GDM1 (cell line): ENCODE measurements around the gene GPATCH1.
"Not testable (repeated sequence)": the region's sequence is repeated elsewhere in the genome, so short reads cannot be mapped to it uniquely, and the experiment has no call there.

Experiments
- DNase-seq: peaks from one replicate; lab custom pipeline; 2025; lab: John Stamatoyannopoulos, UW

The GPATCH1 gene

DNA sequence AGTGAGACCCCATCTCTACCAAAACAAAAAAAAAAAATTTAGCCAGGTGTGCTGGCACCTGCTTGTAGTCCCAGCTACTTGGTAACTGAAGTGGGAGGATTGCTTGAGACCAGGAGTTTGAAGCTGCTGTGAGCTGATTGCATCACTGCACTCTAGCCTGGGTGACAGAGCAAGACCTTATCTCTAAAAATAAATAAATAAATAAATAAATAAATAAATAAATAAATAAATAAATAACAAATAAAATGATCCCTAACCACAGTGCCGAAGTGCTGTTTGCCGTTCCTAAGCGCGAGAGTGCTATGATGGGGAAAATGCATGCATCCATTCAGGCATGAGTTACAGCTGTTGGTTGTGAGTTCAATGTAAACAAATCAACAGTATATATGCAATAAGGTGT is 78.2 kb downstream of the GPATCH1 start:
- no peak for DNase-seq

DNA sequence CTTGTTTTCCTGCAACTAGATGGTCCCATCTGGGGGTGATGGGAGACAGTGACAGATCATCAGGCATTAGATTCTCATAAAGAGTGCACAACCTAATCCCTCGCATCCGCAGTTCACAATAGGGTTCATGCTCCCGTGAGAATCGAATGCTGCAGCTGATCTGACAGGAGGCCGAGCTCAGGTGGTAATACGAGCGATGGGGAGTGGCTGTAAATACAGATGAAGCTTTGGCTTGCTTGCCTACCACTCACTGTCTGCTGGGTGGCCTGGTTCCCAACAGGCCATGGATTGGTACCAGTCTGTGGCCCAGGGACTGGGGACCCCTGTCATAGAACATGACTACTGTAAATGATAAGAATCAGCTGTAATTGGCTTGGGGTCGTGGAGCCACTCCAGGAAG is 78.9 kb downstream of the GPATCH1 start:
- DNase-seq: no peak

DNA sequence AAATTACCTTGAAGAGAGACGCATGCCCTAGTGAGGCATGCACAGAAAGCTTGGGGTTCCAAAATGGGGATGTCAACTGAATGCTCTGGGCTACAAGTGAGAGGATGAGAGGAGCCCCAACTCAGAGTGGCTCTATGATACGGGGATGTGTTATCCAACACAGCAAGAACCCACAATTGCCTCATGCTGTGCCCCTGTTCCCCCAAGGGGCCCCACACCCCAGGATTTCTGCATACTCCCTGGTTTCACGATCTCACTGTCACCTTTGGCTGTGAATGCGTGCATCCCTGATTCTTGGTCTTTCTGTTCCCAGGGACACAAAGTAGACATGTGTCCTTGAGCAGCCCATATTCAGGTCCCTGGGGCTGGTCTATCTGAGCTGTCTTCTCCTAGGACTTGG is 80.2 kb downstream of the GPATCH1 start:
- DNase-seq: no peak

DNA sequence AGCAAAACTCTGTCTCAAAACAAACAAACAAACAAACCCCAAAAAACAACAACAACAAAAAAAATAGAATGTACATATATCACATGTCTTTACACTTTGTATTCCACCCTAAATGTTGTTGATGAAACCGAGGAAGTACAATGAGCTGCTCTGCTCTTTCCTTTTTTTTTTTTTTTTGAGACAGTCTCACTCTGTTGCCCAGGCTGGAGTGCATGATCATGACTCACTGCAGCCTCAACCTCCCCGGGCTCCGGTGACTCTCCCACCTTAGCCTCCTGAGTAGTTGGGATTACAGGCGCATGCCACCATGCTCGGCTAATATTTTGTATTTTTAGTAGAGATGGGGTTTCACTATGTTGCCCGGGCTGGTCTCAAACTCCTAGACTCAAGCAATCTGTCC is 82.5 kb downstream of the GPATCH1 start:
- no peak for DNase-seq

DNA sequence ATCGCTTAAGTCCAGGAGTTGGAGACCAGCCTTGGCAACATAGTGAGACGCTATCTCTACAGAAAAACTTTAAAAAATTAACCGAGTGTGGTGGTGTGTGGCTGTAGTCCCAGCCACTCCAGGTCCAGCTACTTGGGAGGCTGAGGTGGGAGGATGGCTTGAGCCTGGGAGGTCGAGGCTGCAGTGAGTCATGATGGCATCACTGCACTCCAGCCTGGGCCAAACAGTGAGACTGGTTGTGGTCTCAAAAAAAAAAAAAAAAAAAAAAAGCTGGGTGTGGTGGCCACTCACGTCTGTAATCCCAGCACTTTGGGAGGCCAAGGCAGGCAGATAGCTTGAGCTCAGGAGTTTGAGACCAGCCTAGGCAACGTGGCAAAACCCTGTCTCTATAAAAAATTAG is 85.1 kb downstream of the GPATCH1 start:
- DNase-seq: not testable (repeated sequence)

DNA sequence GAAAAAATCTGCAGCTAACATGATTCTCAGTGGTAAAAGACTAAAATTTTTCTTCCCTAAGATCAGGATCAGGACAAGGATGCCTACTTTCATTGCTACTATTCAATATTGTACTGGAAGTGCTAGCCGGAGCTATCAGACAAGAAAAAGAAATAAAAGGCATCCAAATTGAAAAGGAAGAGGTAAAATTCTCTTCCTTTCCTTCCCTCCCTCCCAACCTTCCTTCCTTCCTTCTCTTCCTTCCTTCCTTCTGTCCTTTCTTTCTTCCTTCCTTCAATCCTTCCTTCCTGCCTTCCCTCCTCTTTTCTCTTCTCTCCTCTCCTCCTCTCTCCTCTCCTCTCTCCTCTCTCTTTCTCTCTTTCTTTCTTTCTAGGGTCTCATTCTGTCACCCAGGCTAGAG is 86.5 kb downstream of the GPATCH1 start:
- no peak for DNase-seq

DNA sequence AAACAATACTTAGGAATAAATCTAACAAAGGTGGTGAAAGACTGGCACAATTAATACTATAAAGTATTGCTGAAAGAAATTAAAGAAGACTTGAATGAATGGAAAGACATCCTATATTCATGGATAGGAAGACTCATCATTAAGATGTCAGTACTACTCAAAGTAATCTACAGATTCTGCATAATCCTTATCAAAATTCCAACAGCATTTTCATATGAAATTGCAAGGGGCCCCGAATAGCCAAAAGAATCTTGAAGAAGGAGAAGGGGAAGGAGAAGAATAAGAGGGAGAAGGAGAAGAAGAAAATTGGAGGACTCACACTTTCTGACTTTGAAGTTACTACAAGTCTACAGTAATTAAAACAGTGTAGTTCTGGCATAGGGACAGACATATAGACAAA is 87.5 kb downstream of the GPATCH1 start:
- DNase-seq: no peak

DNA sequence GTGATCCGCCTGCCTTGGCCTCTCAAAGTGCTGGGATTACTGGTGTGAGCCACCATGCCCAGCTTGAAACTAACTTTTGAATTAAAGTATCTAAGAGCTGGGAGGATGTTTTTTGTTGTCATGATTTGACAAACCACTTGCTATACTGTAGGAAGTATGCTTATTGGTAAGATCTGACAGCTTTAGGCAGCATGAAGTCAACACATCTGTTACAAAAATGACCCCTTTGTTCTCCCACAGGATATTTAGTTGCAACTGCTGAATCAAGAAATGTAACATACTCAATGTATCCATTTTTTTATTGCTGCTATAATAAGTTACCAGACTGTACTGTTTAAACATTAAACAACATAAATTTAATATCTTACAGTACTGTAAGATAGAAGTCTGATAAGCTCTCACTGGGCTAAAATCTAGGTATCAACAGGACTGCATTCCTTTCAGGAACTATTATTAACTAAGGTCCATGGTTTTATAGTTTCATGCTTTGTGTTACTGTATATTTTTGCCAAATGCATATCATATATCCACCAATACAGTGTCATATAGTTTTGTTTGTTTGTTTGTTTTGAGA is 90.3 kb downstream of the GPATCH1 start:
- DNase-seq: no peak

DNA sequence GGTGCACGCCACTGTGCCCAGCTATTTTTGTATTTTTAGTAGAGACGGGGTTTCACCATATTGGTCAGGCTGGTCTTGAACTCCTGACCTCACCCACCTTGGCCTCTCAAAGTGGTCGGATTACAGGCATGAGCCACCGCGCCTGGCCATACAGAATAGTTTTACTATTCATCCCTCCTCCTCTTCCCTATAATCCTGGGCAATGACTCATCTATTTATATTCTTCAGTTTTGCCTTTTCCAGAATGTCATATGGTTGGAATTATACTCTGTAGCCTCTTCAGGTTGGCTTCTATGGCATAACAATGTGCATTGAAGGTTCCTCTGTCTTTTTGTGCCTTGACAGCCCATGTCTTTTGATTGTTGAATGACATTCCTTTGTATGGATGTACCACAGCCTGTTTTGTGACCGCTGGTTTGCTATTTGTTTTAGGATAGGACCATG is 91.0 kb downstream of the GPATCH1 start:
- DNase-seq: no peak

DNA sequence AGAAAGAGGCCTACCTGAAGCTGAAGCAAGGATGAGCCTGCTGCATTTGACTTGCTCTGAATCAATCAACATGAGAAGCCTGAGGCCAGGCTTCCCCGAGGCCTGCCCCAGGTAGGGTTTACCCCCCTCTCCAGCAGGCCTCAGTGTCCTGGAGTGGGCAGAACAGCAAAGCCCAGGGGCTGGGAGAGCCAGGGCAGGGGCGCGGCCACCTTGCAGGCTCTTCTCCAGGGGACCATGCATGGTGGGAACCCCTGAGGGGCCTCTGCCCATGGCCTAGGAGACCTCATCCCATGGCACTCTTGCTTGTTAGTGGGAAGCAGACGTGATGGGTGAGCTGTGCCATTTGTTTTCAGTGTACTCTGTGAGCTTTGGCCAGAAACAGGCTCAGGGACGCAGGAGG is 93.2 kb downstream of the GPATCH1 start:
- DNase-seq: no peak

DNA sequence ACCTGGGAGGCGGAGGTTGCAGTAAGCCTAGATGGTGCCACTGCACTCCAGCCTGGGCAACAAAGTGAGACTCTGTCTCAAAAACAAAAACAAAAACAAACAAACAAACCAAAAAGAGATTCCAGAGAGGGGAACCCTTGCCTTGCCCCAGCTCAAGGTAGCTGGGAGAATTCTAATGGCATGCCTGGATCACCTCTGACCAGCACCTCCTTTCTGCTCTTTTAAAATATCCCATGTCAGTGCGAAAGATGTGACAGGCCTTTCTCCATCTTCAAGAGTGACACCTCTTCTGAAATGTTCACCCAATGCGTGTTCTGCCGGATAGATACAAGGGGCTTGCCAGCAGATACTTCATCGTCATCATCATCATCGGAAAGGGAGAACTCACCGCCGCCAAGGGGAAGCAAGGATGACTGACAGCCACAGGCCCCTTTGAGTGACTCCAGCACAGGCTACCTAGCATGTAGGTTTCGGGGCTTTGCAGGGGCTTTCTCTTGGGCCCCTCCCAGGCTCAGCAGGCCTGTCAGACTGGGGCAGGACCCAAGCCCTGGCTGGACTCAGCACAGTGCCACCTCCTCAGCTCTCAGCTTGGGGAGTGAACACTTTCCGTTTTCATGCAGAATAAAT is 94.3 kb downstream of the GPATCH1 start:
- DNase-seq: no peak

DNA sequence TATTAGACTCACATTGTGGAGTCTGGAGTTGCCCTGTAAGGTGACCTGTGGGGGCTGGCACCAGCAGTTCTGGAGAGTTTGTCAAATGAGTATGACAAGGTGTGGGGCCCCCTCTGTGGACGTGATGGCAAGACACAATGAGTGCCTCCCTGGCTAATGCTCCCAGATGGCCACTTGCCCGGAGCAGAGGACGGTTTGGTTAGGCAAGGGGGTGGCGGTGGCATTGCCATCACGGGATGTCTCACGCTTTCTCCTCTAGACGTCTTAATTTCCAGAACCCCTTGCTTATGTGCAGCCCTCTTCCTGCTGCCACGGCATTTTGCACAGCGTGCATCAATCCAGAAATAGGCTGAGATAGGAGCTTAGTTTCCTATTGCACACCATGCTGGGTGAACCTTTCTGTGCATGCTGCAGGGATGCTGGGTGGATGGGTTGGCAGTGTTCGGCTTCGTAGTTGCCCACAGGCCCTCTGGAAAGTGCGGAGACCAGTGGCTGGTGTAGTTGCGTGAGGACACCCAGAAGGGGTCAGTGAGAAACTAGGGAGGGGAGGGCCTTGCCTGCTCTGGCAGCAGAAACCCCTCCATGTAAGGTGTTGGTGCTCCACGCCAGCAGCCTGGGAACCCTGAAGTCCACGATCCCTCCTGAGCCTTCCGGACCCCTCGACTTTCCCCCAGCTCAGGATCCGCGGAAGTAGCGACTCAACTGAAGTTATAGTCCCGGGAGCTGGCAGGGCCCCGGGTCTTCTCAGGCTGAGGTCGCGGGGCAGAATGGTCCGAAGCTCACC is 95.1 kb downstream of the GPATCH1 start:
- DNase-seq: no peak

DNA sequence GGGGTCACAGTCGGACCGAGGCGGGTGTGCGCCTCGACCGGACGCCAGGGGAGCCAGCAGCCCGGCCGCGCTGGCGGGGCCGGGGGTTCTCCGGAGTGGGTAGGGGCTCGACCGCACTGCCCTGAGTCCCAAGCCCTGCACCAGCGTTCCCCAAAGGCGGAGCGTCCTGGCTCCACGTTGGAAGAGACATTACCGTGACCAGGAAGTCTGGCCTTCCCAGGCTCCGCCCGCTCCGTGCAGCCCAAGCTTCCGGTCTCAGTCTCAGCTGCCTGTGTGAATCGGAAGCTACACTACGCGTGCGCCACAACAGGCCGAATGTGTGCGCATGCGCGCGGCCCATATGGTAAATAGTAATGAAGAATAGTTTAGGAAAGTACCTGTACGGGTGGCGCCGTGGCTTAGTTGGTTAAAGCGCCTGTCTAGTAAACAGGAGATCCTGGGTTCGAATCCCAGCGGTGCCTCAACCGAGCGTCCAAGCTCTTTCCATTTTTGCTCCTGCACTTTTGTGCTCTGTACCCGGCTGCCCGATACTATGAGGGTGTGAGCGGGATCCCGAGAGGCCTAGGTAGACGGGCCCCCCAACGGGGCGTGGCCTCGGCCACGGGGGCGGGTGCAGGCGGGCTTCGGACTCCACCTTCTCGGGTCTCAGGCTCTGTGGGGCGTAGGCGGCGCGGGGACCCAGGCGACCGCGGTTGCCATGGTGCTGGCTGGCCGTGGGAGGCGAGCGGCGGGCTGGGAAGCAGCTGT is 95.9 kb downstream of the GPATCH1 start:
- DNase-seq: peak; percentile 99

DNA sequence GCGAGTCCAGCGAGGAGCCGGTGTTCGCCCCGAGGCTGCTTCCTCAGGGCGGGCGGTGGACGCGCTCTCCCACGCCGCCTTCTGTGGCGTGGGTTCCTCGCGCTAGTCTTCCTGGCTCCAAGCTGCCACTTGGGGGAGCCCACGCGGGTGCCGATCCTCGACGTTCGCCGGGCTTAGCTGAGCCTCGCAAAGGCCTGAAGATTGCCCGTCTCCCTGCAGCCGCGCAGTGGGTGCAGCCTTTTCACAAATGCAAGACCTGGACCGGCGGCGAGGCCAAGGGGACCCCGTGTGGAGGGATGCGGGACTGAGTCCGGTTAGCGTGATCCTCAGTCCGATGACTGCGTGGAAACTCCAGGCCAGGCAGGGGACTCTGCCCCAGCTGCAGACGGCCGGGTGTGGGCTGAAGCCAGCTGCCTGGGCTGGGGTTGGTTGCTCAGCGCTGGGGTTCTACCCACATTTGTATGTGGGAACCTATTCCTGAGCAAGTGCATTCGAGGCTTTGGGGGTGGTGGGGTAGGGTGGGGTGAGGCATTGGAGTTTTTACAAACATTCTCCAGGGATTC is 96.5 kb downstream of the GPATCH1 start:
- no peak for DNase-seq
